GM10266 (cell line): ENCODE results near the gene LGI1.

ENCODE experiments used
- DNase-seq: peaks from one replicate; pipeline ENCODE4 v3.0.0; 2012; ENCODE audit errors: extremely low spot score
- TF ChIP-seq, protein P1 (sequence below): IDR thresholded peaks from 2 replicates; pipeline ENCODE4 v1.5.1; 2012; ENCODE audit warnings: mild to moderate bottlenecking, low read depth; ENCODE audit not compliant: control insufficient read depth, insufficient read depth; ENCODE audit errors: missing control alignments

LGI1 gene

GRCh38 chr10:93844979-93845626, 87.4 kb downstream of the LGI1 start:
- no peak for DNase-seq
- TF ChIP-seq, protein P1, sequence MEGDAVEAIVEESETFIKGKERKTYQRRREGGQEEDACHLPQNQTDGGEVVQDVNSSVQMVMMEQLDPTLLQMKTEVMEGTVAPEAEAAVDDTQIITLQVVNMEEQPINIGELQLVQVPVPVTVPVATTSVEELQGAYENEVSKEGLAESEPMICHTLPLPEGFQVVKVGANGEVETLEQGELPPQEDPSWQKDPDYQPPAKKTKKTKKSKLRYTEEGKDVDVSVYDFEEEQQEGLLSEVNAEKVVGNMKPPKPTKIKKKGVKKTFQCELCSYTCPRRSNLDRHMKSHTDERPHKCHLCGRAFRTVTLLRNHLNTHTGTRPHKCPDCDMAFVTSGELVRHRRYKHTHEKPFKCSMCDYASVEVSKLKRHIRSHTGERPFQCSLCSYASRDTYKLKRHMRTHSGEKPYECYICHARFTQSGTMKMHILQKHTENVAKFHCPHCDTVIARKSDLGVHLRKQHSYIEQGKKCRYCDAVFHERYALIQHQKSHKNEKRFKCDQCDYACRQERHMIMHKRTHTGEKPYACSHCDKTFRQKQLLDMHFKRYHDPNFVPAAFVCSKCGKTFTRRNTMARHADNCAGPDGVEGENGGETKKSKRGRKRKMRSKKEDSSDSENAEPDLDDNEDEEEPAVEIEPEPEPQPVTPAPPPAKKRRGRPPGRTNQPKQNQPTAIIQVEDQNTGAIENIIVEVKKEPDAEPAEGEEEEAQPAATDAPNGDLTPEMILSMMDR: no peak
